ENCODE results near the gene ANO8. TPM values are rescaled to one million over a fixed set of nuclear protein-coding genes. Genes with fewer than 3 reads are reported as not detected.
A peak's percentile ranks its signal among the peaks of the same experiment; 100 is the strongest.
"Not testable (repeated sequence)": the region's sequence is repeated elsewhere in the genome, so short reads cannot be mapped to it uniquely, and the experiment has no call there.

Gene ANO8
- total and polyA plus RNA-seq, 5 donors = 7.1 to 10.9 (median 8.1) TPM

DNA sequence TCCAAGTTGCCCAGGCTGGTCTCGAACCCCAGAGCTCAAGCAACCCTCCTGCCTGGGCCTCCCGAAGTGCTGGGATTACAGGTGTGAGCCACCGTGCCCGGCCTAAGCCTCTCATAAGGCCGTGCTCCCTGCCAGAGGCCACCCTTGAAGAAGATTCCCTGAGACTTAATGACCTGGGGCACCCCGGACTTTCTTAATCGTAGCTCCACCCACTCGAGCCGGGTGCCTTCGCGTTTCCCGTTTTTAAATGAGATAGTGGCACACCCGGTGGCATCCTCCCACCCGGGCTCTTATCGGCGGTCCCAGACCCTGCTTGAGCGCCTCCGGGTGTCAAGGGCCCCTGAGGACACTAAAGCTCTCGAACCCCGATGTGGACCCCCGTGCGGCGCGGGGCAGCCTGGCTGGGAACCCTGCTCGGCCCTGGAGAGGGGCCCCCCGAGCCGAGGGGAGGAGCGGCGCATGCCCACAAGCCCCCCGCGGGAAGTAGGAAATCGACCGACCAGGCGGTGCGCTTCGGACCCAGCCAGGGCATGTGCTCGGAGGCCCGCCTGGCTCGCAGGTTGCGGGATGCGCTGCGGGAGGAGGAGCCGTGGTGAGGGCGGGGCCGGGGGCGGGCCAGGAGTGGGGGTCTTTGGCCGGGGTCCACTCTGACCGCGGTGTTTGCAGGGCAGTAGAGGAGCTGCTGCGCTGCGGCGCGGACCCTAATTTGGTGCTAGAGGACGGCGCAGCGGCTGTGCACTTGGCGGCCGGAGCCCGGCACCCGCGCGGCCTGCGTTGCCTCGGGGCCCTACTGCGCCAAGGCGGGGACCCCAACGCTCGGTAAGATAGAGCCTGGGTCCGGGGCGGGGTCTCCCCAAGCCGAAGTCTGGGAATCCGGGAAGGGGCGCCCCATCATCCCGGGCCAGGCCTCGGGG, 53.0 kb downstream of the ANO8 start, which contains the start of gene ANKLE1:
Gene ANKLE1, plus strand, starts transcription at position 511 of the 914 bp plus-strand sequence. Its CDS starts 20 bp downstream, at position 531.
- no peaks in the 10 kb centered on the region for H3K9me3 ChIP-seq (ENCODE audit: control insufficient read depth, low read length)
- ATAC-seq (peak; percentile 28 to 49), DNase-seq (peak in 2 of 3 donors; percentile 62 to 81)
- no peaks in the 10 kb centered on the region for H3K4me1 ChIP-seq (ENCODE audit: control insufficient read depth, insufficient read depth, low read length)
- no peaks in the 10 kb centered on the region for H3K27me3 ChIP-seq (ENCODE audit: control insufficient read depth, insufficient read depth)
- peak within 1 kb of the TSS; percentile 34 for H3K4me3 ChIP-seq (ENCODE audit: low read length)
- H3K27ac ChIP-seq (ENCODE audit: low read length) = no peak within 1 kb of the TSS
- WGBS = 6% methylated on average over 75 of the region's 75 CpGs
- intact Hi-C loops (cut with DNase I) = loop anchor here (2.0 to 10.0 kb wide), 4 partner anchors 67 to 215 kb away; partner anchors contain the start of gene USE1 (in 1 of the 4)

DNA sequence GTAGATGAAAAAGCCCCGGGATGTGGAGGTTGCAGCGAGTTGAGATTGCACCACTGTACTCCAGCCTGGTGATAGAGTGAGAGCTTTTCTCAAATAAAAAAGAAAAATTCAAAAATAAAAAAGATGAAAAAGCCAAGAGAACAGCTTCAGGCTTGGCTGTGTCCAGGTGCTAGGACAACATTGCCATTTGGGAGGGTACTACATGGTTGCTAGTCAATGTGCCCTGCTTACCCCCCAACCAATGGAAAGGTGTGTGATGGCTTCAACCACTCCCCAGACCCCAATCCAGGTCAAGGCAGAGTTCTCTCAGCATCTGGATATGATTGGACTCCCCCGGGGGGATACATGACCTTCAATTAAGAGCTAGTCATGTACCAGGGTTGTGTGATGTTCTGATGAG, 55.2 kb downstream of the ANO8 start:
- H3K27ac ChIP-seq (ENCODE audit: low read length) = no peak overlapping the region
- H3K27me3 ChIP-seq (ENCODE audit: control insufficient read depth, insufficient read depth) = no peaks in the 10 kb centered on the region
- H3K4me3 ChIP-seq (ENCODE audit: low read length) = no peak overlapping the region
- ATAC-seq = no peak
- intact Hi-C loops (cut with DNase I) = no loop called here
- no peak for DNase-seq
- no peaks in the 10 kb centered on the region for H3K4me1 ChIP-seq (ENCODE audit: control insufficient read depth, insufficient read depth, low read length)
- 76% methylated on average over 3 of the region's 3 CpGs for WGBS
- H3K9me3 ChIP-seq (ENCODE audit: control insufficient read depth, low read length) = no peaks in the 10 kb centered on the region

DNA sequence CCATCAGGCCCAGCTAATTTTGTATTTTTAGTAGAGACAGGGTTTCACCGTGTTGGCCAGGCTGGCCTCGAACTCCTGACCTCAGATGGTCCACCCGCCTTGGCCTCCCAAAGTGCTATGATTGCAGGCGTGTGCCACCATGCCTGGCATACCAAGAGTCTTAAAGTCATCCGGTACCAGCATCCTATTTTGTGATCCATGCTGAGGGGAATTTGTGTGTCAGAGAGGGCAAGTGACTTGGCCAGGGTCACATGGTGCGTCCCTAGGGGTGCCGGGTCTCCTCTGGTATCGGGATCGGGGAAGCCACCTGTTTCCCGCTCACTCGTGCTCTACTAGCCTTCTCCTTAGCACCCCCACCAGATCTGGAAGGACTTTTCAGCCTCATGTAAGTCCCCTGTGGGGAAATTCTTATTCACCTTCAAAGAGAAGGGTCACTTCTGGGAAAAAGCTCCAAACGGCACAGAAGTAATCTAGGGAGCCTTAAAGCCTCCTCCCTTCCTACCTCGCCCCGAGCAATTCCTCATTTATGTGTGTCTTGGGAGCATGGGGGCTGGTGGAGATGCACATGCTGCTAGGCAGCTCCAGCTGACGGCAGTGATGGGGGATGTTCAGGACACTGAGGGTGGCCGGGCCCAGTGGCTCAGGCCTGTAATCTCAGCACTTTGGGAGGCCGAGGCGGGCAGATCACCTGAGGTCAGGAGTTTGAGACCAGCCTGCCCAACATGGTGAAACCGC, 59.0 kb downstream of the ANO8 start:
- intact Hi-C loops (cut with DNase I) = no loop called here
- DNase-seq (no peak), ATAC-seq (no peak)
- Histone ChIP-seq H3K27ac (ENCODE audit: low read length) (no peak overlapping the region), H3K9me3 (ENCODE audit: control insufficient read depth, low read length) (no peaks in the 10 kb centered on the region), H3K27me3 (ENCODE audit: control insufficient read depth, insufficient read depth) (no peaks in the 10 kb centered on the region), H3K4me3 (ENCODE audit: low read length) (no peak overlapping the region), H3K4me1 (ENCODE audit: control insufficient read depth, insufficient read depth, low read length) (no peaks in the 10 kb centered on the region)
- WGBS = 91% methylated on average over 19 of the region's 19 CpGs

DNA sequence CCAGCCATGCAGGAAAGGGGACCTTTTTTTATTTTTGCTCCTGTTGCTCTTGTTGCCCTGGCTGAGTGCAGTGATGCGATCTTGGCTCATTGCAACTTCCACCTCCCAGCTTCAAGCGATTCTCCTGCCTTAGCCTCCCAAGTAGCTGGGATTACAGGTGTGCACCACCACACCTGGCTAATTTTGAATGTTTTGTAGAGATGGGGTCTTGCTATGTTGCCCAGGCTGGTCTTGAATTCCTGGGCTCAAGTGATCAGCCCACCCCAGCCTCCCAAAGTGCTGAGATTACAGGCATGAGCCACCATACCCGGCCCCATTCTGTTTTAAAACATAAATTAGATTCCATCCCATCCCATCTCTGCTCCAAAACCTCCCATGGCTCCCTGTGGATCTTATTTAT, 59.8 kb downstream of the ANO8 start:
- intact Hi-C loops (cut with DNase I); DNase-seq; H3K9me3 ChIP-seq (ENCODE audit: control insufficient read depth, low read length); H3K27ac ChIP-seq (ENCODE audit: low read length); H3K4me1 ChIP-seq (ENCODE audit: control insufficient read depth, insufficient read depth, low read length); H3K4me3 ChIP-seq (ENCODE audit: low read length); ATAC-seq; H3K27me3 ChIP-seq (ENCODE audit: control insufficient read depth, insufficient read depth): not testable (repeated sequence)
- WGBS = 98% methylated on average over 3 of the region's 3 CpGs

Other genes with a start within 250 kb of the ANO8 start
- gene USE1, start 119.5 kb downstream of the ANO8 start, total RNA-seq = 10 to 100 TPM; 19.6 to 29.1 (median 27.7) TPM
- 49.7 TPM for gene USE1, start 119.5 kb downstream of the ANO8 start, polyA plus RNA-seq
- 10 to 100 TPM; 16.5 to 27.8 (median 22.6) TPM for gene OCEL1, start 108.6 kb downstream of the ANO8 start, total RNA-seq
- 37.5 TPM for gene OCEL1, start 108.6 kb downstream of the ANO8 start, polyA plus RNA-seq
- 10 to 100 TPM; 38.6 to 57.5 (median 45.7) TPM for gene NR2F6, start 88.9 kb downstream of the ANO8 start, total RNA-seq
- 28.6 TPM for gene NR2F6, start 88.9 kb downstream of the ANO8 start, polyA plus RNA-seq
- 1 to 10 TPM; 2.7 to 5.6 (median 3.5) TPM for gene USHBP1, start 70.1 kb downstream of the ANO8 start, total RNA-seq
- gene USHBP1, start 70.1 kb downstream of the ANO8 start, polyA plus RNA-seq = 10.1 TPM
- 10 to 100 TPM; 70.0 to 80.6 (median 75.4) TPM for gene BABAM1, start 67.4 kb downstream of the ANO8 start, total RNA-seq
- 80.7 TPM for gene BABAM1, start 67.4 kb downstream of the ANO8 start, polyA plus RNA-seq
- under 1 TPM; 0.11 to 0.53 (median 0.21) TPM for gene ANKLE1, start 53.0 kb downstream of the ANO8 start, total RNA-seq
- gene ANKLE1, start 53.0 kb downstream of the ANO8 start, polyA plus RNA-seq = 0.18 TPM
- 10 to 100 TPM; 12.7 to 17.0 (median 14.3) TPM for gene ABHD8, start 31.4 kb downstream of the ANO8 start, total RNA-seq
- gene ABHD8, start 31.4 kb downstream of the ANO8 start, polyA plus RNA-seq = 15.8 TPM
- gene MRPL34, start 29.0 kb downstream of the ANO8 start, total RNA-seq = 100 to 1,000 TPM; 131 to 180 (median 164) TPM
- gene MRPL34, start 29.0 kb downstream of the ANO8 start, polyA plus RNA-seq = 321 TPM
- 10 to 100 TPM; 29.7 to 33.6 (median 30.8) TPM for gene DDA1, start 25.3 kb downstream of the ANO8 start, total RNA-seq
- 92.5 TPM for gene DDA1, start 25.3 kb downstream of the ANO8 start, polyA plus RNA-seq
- 10 to 100 TPM in 2 of 4 donors, 1 to 10 TPM in 2; 7.9 to 11.3 (median 10.3) TPM for gene GTPBP3, start 2.7 kb upstream of the ANO8 start, total RNA-seq
- 8.4 TPM for gene GTPBP3, start 2.7 kb upstream of the ANO8 start, polyA plus RNA-seq
- 100 to 1,000 TPM; 105 to 113 (median 108) TPM for gene PLVAP, start 42.5 kb upstream of the ANO8 start, total RNA-seq
- gene PLVAP, start 42.5 kb upstream of the ANO8 start, polyA plus RNA-seq = 81.7 TPM
- gene CCDC194, start 59.3 kb upstream of the ANO8 start, total RNA-seq = under 1 TPM in 1 of 4 donors, not detected in 3; 0.43 TPM
- gene CCDC194, start 59.3 kb upstream of the ANO8 start, polyA plus RNA-seq = not detected
- gene BST2, start 70.8 kb upstream of the ANO8 start, total RNA-seq = 10 to 100 TPM; 32.3 to 56.3 (median 39.6) TPM
- 45.1 TPM for gene BST2, start 70.8 kb upstream of the ANO8 start, polyA plus RNA-seq
- 10 to 100 TPM; 20.6 to 27.2 (median 23.4) TPM for gene MVB12A, start 85.2 kb upstream of the ANO8 start, total RNA-seq
- 30.5 TPM for gene MVB12A, start 85.2 kb upstream of the ANO8 start, polyA plus RNA-seq
- gene TMEM221, start 113.8 kb upstream of the ANO8 start, total RNA-seq = under 1 TPM in 3 of 4 donors, not detected in 1; 0.22 to 0.42 (median 0.34) TPM
- 0.43 TPM for gene TMEM221, start 113.8 kb upstream of the ANO8 start, polyA plus RNA-seq
- gene NXNL1, start 126.1 kb upstream of the ANO8 start, total RNA-seq = under 1 TPM in 2 of 4 donors, not detected in 2; 0.29 to 0.45 TPM
- 0.63 TPM for gene NXNL1, start 126.1 kb upstream of the ANO8 start, polyA plus RNA-seq
- 10 to 100 TPM; 28.2 to 63.6 (median 42.9) TPM for gene SLC27A1, start 135.7 kb upstream of the ANO8 start, total RNA-seq
- gene SLC27A1, start 135.7 kb upstream of the ANO8 start, polyA plus RNA-seq = 36.8 TPM
- 10 to 100 TPM; 28.1 to 32.3 (median 30.1) TPM for gene PGLS, start 176.8 kb upstream of the ANO8 start, total RNA-seq
- gene PGLS, start 176.8 kb upstream of the ANO8 start, polyA plus RNA-seq = 33.4 TPM
- 10 to 100 TPM; 25.1 to 36.3 (median 35.1) TPM for gene COLGALT1, start 220.8 kb upstream of the ANO8 start, total RNA-seq
- gene COLGALT1, start 220.8 kb upstream of the ANO8 start, polyA plus RNA-seq = 19.0 TPM

Measured in right cardiac atrium (tissue), 5 donors.